OCI-LY7 (cell line): Measurements from ENCODE around the gene AP5M1.

Experiments used
- EZH2phosphoT487 ChIP-seq: fragments of 200-600 bp; sonication (generic); IDR thresholded peaks from 2 replicates; pipeline ENCODE4 v1.6.1; 2018; ENCODE audit warnings: low read depth, borderline replicate concordance, mild to moderate bottlenecking, mixed run types, antibody characterized with exemption, low read length, moderate library complexity, mixed read lengths
- TF ChIP-seq, protein P1 (sequence below): fragments of 200-600 bp; sonication (generic); conservative IDR thresholded peaks from 2 replicates; pipeline ENCODE4 v1.5.1; 2014; ENCODE audit warnings: mild to moderate bottlenecking, antibody characterized with exemption, low read length, moderate library complexity, mixed read lengths

DNA sequence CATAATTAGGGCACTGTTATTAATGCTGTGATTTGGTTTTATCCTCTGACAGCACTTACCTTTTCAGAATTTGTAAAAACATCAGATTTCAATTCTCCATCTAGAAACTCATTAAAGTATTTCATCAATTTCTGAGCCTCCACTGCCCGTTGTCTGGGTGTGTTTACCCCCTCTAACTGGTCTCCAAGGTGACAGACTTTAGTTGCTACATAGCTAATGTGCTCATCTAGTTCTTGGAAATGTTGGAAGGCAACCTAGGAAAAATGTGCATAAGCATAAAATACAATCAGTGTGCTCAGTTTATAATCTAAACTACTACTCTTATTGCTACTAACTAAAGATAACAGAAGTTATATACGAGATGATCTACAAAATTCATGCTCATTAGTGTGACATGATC, 24.7 kb upstream of the AP5M1 start:
- TF ChIP-seq EZH2phosphoT487, result no peak
- TF ChIP-seq, protein P1, sequence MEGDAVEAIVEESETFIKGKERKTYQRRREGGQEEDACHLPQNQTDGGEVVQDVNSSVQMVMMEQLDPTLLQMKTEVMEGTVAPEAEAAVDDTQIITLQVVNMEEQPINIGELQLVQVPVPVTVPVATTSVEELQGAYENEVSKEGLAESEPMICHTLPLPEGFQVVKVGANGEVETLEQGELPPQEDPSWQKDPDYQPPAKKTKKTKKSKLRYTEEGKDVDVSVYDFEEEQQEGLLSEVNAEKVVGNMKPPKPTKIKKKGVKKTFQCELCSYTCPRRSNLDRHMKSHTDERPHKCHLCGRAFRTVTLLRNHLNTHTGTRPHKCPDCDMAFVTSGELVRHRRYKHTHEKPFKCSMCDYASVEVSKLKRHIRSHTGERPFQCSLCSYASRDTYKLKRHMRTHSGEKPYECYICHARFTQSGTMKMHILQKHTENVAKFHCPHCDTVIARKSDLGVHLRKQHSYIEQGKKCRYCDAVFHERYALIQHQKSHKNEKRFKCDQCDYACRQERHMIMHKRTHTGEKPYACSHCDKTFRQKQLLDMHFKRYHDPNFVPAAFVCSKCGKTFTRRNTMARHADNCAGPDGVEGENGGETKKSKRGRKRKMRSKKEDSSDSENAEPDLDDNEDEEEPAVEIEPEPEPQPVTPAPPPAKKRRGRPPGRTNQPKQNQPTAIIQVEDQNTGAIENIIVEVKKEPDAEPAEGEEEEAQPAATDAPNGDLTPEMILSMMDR, result no peak
